Fibroblast of skin of left biceps (primary cell): ENCODE results near the gene CBX8.
A peak's percentile ranks its signal among the peaks of the same experiment; 100 is the strongest.

ENCODE experiments used
- DNase-seq, 2 experiments: peaks; one replicate each; pipeline ENCODE4 v3.0.0-alpha.2; 2013; ENCODE audit warnings: low read depth in 2 of 2

Gene CBX8

DNA sequence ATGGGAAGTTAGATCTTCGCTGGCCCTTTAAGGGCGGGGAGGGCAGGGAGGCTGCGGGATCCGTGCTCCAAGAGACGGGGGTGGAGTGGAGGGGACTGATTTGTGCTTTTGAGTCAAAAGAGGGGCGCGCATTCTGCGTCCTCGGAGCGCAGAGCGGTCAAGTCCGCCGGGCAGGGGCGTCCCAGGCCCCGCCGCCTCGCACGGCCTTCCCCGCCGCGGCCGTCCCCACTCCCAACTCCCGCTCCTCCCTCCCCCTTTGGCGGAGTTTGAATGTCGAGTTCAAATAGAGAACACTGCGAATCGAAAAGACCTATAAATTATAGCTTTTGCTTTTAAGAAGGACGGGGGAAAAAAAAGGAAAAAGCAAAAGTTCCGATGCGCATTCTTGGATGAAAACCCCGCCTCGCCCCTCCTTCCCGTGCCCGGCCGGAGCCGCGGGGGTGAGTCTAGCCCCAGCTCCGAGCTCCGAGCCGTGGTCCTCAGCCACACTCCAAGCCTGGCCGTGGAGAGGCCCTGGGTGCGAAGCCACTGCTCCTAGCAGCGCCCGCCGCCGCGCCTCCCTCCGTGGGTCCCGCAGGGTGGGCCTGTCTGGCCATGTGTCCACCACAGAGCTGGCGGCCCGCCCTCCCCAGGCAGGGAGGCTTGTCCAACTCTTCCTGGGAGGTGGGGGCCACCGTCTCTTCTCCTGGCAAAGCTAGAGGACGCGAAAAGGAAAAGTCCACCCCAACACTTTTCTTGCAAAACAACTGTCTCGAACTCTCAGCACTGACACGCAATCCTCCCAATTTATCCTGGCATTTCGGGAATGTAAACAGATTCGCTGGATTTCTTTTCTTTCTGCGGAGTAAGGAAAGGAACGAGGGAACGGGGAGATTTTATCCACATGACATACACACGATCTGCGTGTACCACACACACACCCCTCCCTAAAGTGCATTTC, 3.6 kb downstream of the CBX8 start:
- DNase-seq: peak; percentile 23 to 30

- no peak for DNase-seq
Observed at GRCh38 chr17:79792341-79792871, 4.5 kb downstream of the CBX8 start.

GRCh38 chr17:79791735-79792161, 5.1 kb downstream of the CBX8 start:
- DNase-seq: no peak

- DNase-seq: no peak
Observed at GRCh38 chr17:79790805-79791734, 5.8 kb downstream of the CBX8 start.

DNA sequence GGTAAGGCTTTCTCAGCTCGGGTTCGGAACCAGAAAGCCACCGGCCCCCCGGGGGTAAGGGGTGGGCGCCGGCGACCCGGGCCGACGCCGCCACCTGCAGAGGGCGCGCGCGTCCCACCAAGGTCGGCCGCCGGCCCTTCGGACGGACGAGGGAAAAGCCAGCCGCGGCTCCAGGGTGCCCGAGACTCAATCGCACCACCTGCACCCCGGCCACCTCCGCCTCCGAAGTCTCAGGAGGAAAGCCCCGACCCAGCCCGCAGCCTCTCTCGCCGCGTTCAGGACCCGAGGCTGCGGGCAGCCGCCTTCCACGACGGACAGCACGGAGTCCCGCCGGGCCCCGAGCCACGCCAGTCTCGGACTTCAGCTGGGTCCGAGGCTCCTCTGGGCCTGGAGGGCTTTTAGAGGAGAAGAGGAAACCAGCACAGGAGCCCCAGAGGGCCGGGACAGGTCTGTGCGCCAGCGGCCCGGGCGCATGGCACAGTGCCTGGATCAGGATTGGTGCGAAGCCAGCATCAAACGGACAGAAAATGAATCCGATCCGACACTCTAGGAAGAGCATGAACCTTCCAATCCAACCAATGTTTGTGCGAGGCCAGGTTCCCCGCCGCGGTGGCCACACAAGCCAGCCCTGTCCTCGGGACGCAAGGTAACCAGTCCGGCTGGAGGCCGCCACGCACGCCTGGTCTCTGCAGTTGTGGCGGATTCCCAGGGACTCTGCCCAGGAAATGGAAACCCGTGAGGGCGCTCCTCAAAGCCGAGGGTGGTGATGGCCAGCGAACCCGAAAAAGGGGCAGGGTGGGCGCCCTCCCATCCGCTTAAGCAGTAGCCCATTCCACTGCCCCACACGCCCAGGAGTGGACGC, 6.7 kb downstream of the CBX8 start:
- no peak for DNase-seq

DNA sequence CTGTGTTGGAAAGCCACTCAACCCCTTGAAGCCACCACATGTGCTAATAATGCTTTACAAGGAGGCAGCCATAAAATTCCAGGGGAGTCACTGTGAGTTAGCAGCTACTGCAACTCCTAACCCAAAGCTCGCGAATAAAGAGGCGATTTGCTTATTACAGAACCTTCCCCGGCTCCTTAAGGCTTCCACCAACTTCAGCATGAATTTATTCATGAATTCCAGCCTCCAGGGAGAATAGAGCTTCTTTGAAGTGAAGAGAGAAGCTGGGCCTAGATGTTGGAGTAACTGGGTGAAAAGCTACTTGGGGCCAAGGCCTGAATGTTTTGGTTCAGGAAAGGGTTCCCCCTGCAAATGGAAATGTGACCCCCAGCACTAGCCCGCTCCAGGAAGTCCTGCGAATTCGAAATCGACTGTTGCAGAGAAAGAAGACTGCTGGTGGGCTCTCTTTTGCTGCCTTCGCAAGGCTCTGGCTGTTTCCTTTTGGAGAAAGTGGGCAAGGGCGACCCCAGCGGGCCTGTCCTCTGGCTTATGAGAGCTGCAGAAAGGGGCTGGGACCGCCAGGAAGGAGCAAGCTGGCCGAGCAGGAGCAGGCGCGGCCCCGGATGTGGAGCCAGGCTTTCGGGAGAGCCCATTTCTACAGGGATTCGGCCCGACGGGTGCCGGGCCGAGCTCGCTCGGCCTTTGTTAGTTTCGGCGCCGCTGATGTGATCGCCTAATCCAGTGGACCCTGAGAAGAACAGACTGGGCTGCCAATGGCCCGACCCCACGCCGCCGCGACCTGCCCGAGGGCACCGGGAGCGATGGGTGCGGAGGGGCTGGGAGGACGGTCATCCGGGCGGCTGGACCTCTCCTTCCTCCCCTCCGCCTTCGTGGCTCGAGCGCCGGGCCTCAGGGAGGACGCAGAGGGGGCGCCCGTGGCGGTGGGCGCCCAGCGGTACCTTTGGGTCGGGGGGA, 7.6 kb downstream of the CBX8 start:
- DNase-seq: no peak

DNA sequence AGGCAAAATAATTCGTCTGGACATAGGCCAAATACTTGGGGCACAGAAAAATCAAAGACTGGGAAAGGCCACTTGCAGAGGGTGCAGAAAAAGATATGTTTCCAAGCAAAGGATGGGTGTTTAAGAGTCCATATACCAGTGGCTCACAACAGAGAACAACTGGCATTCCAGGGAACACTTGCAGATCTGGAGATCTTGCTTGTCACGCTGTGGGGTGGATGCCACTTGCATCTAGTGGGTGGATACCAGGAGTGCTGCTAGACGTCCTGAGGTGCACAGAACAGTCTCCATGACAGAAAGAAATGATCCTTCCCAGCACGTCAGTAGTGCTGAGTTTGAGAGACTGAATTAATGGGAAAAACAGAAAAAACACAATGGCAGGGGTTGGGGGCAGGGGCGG, 8.4 kb downstream of the CBX8 start:
- no peak for DNase-seq

GRCh38 chr17:79786930-79787643, 9.8 kb downstream of the CBX8 start:
- DNase-seq: no peak

DNA sequence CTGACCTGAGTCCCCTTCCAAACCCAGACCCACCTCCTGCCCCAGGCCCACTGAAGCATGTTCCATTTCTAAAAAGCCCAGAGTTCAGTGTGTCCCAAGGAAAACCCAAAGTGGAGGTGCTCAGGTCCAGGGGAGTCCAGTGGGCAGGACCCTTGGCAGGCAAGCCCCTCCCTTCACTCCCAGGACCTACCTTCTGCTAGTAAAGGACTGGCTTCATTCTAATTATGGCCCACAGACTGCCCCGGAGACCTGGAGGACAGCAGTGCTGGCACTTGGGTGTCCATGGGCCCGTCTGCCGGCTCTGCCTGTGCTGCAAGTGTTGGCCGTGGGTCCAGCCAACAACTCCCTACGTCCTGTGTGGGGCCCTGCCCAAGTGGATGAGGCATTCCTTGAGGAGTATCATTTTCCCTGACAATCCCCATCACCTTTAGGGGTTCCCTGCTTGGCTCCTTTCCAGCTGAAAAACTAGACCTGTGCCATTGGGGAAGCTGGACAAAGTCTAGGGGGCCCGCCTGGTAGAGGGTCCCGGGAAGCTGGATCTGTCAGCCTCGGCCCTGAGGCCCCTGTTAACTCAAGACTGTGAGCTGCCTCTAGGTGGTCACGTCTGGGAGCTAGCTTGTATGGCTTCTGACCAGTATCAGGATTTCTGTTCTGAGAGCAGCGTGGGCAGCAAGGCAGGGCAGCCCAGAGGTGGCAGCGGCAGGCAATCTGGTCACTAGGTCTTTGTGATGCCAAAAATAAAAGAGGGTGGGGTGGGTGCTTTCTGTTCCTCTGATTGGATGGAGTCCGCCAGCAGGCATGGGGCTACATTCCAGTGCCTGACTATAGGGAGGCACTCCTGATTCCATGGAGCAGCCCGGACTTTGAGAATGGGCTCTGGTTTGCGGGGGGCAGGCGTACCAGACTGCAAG, 10.7 kb downstream of the CBX8 start:
- DNase-seq: no peak

GRCh38 chr17:79785017-79785899, 11.6 kb downstream of the CBX8 start:
- no peak for DNase-seq

DNA sequence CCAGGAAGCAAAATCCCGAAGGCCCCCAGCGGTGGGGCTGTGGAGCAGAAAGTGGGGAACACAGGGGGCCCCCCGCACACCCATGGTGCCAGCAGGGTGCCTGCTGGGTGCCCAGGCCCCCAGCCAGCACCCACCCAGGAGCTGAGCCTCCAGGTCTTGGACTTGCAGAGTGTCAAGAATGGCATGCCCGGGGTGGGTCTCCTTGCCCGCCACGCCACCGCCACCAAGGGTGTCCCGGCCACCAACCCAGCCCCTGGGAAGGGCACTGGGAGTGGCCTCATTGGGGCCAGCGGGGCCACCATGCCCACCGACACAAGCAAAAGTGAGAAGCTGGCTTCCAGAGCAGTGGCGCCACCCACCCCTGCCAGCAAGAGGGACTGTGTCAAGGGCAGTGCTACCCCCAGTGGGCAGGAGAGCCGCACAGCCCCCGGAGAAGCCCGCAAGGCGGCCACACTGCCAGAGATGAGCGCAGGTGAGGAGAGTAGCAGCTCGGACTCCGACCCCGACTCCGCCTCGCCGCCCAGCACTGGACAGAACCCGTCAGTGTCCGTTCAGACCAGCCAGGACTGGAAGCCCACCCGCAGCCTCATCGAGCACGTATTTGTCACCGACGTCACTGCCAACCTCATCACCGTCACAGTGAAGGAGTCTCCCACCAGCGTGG, 12.4 kb downstream of the CBX8 start:
- no peak for DNase-seq

DNA sequence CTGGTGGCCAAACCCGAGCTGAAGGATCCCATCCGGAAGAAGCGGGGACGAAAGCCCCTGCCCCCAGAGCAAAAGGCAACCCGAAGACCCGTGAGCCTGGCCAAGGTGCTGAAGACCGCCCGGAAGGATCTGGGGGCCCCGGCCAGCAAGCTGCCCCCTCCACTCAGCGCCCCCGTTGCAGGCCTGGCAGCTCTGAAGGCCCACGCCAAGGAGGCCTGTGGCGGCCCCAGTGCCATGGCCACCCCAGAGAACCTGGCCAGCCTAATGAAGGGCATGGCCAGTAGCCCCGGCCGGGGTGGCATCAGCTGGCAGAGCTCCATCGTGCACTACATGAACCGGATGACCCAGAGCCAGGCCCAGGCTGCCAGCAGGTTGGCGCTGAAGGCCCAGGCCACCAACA, 13.0 kb downstream of the CBX8 start:
- DNase-seq: no peak

DNA sequence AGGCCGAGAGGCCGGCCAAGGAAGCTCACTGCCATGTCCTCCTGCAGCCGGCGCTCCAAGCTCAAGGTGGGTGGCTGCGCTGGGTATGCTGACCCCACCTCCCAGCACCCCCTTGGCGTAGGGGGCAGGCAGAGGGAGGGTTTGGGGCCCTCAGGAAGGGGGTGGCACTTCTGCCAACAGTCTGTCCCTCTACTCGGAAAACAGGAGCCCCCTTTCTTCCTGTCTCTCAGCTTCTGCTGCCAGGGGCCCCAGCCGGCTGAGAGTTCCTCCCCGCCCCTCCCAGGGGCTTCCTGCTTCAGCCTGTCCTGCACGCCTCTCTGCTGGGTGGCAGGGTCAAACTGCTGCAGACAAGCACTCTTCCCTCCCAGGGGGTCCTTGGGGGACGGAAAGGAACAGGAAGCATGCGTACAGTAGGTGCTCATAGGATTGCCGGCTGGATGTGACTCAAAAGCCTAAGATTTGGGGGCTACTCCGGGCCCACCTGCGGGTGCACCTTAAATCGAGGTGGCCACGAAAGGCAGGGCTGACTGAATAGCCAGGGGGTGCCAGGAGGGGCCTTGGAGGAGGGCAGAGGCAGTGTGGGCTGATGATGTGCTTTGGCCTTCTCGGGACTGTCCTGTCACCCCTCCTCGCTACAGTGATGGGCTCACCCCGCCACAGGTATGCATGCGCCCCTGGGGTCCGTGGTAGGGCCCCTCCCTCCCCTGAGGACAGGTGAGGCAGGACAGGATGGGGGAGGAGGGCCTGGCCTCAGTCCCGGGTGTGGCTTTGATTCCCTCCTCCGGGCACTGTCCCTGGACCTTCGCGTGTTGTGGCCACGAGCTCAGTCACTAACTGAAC, 14.9 kb downstream of the CBX8 start:
- DNase-seq: no peak

DNA sequence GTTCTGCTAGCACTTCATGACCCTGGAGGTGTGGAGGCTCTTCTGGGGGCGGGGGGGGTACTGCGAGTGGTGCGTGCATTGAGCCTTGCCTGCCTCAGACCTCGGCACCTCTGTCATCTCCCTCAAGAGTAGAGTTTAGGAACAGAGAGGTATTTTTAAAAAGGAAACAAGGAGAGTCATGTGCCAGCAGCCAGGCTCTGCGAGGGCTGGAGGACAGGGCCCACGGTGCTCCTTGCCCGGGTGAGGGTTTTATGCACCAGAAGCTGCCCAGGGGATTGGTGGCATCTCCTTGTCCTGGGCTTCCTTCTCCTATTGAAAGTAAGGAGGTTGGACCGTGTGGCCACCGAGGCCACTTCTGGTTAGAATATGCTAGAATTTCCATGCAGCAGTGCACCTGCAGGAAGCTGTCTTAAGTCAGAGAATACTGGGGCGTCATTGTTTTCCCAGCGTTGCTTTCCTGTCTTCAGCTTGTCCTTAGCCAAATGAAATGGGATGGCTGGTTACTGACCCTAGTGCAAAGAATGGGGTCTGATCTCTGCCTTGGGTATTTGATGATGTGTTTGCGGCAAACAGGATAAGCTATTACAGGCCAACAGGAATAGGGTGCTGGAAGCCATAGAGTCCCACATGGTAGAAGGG, 15.7 kb downstream of the CBX8 start:
- no peak for DNase-seq

DNA sequence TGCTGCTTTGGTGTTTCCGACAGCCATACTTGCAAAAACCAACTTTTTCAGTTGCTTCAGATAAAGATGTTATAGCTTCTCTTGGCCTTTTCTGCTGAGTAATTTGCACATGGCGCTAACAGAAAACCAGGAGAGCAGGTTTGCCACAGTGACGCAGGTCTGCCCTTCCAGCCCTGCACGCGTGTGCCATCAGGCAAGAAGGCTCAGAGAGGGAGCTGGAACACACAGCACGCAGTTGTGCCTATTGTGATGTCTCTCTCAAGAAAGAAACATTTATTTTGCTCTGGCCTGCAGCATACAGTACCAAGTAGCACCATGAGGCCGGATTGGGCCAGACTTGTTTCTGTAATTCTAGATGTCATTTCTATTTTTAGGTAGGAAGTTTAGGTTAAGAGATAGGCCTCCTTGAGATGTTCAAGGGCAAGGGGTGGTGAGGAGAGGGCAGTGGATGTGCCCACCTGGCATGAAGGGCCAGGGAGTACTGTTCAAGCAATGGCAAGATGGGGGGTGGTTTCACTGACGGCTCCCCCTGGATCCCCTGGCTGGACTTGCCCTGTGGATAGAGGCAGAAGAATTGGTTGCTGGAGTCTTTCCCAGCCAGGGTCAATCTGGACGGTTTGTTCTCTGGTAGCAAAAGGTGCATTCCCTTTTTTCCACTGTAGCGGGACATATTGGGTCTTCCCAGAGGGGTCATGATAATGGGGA, 17.1 kb downstream of the CBX8 start:
- no peak for DNase-seq
